SU-DHL-6 (cell line): ENCODE data around the gene AMFR.

Source experiments
- H2AFZ ChIP-seq: fragments of 200-600 bp; sonication (generic); 2 replicates; pipeline ENCODE4 v1.6.1; 2014; ENCODE audit warnings: low read depth, mild to moderate bottlenecking, moderate library complexity, mixed read lengths, antibody characterized with exemption, low read length; ENCODE audit not compliant: severe bottlenecking
- H3F3A ChIP-seq: fragments of 200-600 bp; shearing (Covaris generic); 2 replicates; pipeline ENCODE4 v1.6.0; 2016; ENCODE audit warnings: antibody characterized with exemption, mild to moderate bottlenecking; ENCODE audit not compliant: insufficient read depth
- H3K27ac ChIP-seq: fragments of 200-600 bp; sonication (generic); 2 replicates; pipeline ENCODE4 v1.5.1; 2016; ENCODE audit warnings: low read depth, mild to moderate bottlenecking, low read length, moderate library complexity, mixed read lengths
- H3K27me3 ChIP-seq: fragments of 200-600 bp; sonication (generic), shearing (Covaris generic); 2 replicates; pipeline ENCODE4 v1.6.0; 2014; ENCODE audit warnings: mild to moderate bottlenecking, low read length
- H3K36me3 ChIP-seq: fragments of 200-600 bp; sonication (generic); 2 replicates; pipeline ENCODE4 v1.6.1; 2014; ENCODE audit warnings: mild to moderate bottlenecking, low read length, mixed read lengths
- H3K4me2 ChIP-seq: fragments of 300-600, 200-600 bp; shearing (Covaris generic), sonication (generic); 2 replicates; pipeline ENCODE4 v1.6.0; 2014; ENCODE audit warnings: low read length, low read depth, mild to moderate bottlenecking; ENCODE audit not compliant: poor library complexity, severe bottlenecking
- H3K4me3 ChIP-seq: fragments of 200-600 bp; sonication (generic); 2 replicates; pipeline ENCODE4 v1.5.1; 2014; ENCODE audit warnings: antibody characterized with exemption, low read length, mild to moderate bottlenecking, mixed read lengths; ENCODE audit not compliant: insufficient read depth, poor library complexity, severe bottlenecking
- H3K79me2 ChIP-seq: fragments of 200-600 bp; sonication (generic); 2 replicates; pipeline ENCODE4 v1.6.1; 2014; ENCODE audit warnings: mild to moderate bottlenecking, low read length, moderate library complexity; ENCODE audit not compliant: insufficient read depth
- H3K9ac ChIP-seq: fragments of 200-600 bp; sonication (generic); 2 replicates; pipeline ENCODE4 v1.7.0; 2014; ENCODE audit warnings: mild to moderate bottlenecking, low read length
- H3K9me2 ChIP-seq: fragments of 200-600 bp; sonication (generic); replicated peaks from 2 replicates; pipeline ENCODE4 v1.6.1; 2014; ENCODE audit warnings: low read length; ENCODE audit not compliant: insufficient read depth
- H3K9me3 ChIP-seq: fragments of 200-600 bp; sonication (generic); 2 replicates; pipeline ENCODE4 v1.6.1; 2014; ENCODE audit warnings: low read length, mixed read lengths; ENCODE audit not compliant: insufficient read depth
- H4K20me1 ChIP-seq: fragments of 200-600 bp; sonication (generic); 2 replicates; pipeline ENCODE4 v1.6.1; 2014; ENCODE audit warnings: low read depth, mild to moderate bottlenecking, antibody characterized with exemption, low read length, moderate library complexity, mixed read lengths
- EZH2phosphoT487 ChIP-seq: fragments of 200-600 bp; sonication (generic), shearing (Covaris generic); conservative IDR thresholded peaks from 2 replicates; pipeline ENCODE4 v1.6.1; 2018; ENCODE audit warnings: mild to moderate bottlenecking, antibody characterized with exemption, low read length, moderate library complexity, mixed read lengths
- TF ChIP-seq, protein P1 (sequence below): fragments of 200-600 bp; sonication (generic); IDR thresholded peaks from one replicate; pipeline ENCODE4 v1.5.1; 2017; ENCODE audit warnings: antibody characterized with exemption, mild to moderate bottlenecking, low read length, moderate library complexity; ENCODE audit not compliant: insufficient read depth, poor library complexity, severe bottlenecking

Gene AMFR

GRCh38 chr16:56349086-56349415 lies 76.3 kb downstream of the AMFR start:
- no peak overlapping the region for H3K9ac ChIP-seq
- H3F3A ChIP-seq, result no peaks in the 10 kb centered on the region
- H3K27me3 ChIP-seq, result no peaks in the 10 kb centered on the region
- H3K36me3 ChIP-seq, result no peaks in the 10 kb centered on the region
- H3K27ac ChIP-seq, result no peak overlapping the region
- no peaks in the 10 kb centered on the region for H3K9me3 ChIP-seq
- H2AFZ ChIP-seq, result no peak overlapping the region
- H4K20me1 ChIP-seq, result no peaks in the 10 kb centered on the region
- TF ChIP-seq, protein P1, sequence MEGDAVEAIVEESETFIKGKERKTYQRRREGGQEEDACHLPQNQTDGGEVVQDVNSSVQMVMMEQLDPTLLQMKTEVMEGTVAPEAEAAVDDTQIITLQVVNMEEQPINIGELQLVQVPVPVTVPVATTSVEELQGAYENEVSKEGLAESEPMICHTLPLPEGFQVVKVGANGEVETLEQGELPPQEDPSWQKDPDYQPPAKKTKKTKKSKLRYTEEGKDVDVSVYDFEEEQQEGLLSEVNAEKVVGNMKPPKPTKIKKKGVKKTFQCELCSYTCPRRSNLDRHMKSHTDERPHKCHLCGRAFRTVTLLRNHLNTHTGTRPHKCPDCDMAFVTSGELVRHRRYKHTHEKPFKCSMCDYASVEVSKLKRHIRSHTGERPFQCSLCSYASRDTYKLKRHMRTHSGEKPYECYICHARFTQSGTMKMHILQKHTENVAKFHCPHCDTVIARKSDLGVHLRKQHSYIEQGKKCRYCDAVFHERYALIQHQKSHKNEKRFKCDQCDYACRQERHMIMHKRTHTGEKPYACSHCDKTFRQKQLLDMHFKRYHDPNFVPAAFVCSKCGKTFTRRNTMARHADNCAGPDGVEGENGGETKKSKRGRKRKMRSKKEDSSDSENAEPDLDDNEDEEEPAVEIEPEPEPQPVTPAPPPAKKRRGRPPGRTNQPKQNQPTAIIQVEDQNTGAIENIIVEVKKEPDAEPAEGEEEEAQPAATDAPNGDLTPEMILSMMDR, result no peak
- no peak for TF ChIP-seq EZH2phosphoT487
- H3K4me2 ChIP-seq, result no peak overlapping the region
- H3K9me2 ChIP-seq, result no peaks in the 10 kb centered on the region
- H3K4me3 ChIP-seq, result no peak overlapping the region
- H3K79me2 ChIP-seq, result no peaks in the 10 kb centered on the region

DNA sequence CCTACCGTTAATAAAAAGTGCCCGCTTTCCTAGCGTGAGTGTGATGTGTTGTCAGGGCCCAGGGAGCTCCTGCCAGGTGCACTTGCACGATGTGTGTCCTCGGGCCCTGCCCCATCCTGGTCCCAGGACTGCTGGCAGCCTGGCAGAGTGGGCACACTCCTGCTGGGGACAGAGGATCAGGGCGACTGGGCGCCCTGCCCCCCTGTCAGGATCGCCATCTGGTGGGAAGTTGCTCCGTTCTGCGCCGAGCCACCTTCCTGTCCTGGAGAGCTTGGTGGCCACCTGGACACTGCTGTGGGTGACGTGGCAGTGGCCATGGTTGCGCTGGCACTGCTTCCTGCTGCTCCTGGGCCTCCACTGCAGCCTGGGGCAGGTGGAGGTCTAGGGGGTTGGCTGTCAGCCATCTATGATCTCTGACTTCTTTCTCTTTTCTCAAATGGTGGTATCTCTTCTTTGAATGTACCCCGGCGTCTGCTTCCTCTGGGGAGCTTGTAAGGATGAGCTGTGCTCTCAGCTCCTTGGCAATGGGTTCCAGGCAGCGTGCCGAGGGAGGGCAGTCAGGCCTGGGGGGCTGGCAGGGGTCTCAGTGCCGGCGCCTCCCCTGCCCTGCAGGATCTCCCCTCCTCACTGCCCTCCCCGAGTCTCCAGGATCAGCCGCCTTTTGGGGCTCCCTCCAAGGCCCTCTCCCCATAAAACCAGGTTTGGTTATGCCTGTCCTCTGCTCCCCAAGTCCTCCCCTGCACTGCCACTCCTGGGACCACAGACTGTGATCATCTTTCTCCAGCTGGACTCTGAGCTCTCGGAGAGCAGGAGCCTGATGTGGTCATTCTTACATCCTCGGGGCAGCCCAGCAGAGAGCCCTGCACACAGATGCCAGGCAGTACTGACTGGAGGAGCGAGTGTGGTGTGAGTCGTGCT lies 76.9 kb downstream of the AMFR start:
- Histone ChIP-seq H3K4me2 (no peak overlapping the region), H4K20me1 (no peaks in the 10 kb centered on the region), H3F3A (no peaks in the 10 kb centered on the region), H3K9me3 (no peaks in the 10 kb centered on the region), H3K79me2 (no peaks in the 10 kb centered on the region), H2AFZ (no peak overlapping the region), H3K27me3 (no peaks in the 10 kb centered on the region), H3K27ac (no peak overlapping the region), H3K36me3 (no peaks in the 10 kb centered on the region), H3K9me2 (no peaks in the 10 kb centered on the region), H3K4me3 (no peak overlapping the region), H3K9ac (no peak overlapping the region)
- TF ChIP-seq, protein P1, result no peak
- no peak for TF ChIP-seq EZH2phosphoT487

DNA sequence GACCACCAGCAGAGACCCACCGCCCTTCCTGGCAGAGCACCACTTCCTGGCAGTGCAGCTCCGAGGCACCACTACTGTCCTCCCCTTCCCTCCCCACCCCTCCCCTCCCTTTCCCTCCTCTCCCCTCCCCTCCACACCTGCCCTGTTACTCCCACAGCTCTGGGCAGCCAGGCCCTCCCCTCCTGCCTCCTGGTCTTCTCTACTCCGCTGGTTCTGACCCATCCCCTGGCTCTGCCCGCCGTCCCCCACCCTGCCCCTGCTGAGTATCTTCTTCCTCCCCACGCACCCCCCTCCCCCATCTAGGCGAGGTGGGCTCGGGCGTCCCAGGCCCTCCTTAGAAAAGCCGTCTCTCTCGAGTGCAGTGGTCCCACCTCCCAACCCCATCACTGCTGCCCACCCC lies 77.7 kb downstream of the AMFR start:
- H3K36me3 ChIP-seq, result no peaks in the 10 kb centered on the region
- no peaks in the 10 kb centered on the region for H3F3A ChIP-seq
- H3K9me3 ChIP-seq, result no peaks in the 10 kb centered on the region
- H3K79me2 ChIP-seq, result no peaks in the 10 kb centered on the region
- H3K27ac ChIP-seq, result no peak overlapping the region
- H3K27me3 ChIP-seq, result no peaks in the 10 kb centered on the region
- H3K9ac ChIP-seq, result no peak overlapping the region
- no peaks in the 10 kb centered on the region for H4K20me1 ChIP-seq
- TF ChIP-seq, protein P1, result no peak
- no peak for TF ChIP-seq EZH2phosphoT487
- H3K4me3 ChIP-seq, result no peak overlapping the region
- H3K4me2 ChIP-seq, result no peak overlapping the region
- no peaks in the 10 kb centered on the region for H3K9me2 ChIP-seq
- H2AFZ ChIP-seq, result no peak overlapping the region
